ENCODE measurements around the gene DGKQ. TPM values are rescaled to one million over a fixed set of nuclear protein-coding genes. Genes with fewer than 3 reads are reported as not detected.

Gene DGKQ
- total and polyA plus RNA-seq, 2 of the 8 experiments (the other 6 are each of a cell fraction or from before 2014, with no cell fraction given): 7.3 to 9.7 TPM

DNA sequence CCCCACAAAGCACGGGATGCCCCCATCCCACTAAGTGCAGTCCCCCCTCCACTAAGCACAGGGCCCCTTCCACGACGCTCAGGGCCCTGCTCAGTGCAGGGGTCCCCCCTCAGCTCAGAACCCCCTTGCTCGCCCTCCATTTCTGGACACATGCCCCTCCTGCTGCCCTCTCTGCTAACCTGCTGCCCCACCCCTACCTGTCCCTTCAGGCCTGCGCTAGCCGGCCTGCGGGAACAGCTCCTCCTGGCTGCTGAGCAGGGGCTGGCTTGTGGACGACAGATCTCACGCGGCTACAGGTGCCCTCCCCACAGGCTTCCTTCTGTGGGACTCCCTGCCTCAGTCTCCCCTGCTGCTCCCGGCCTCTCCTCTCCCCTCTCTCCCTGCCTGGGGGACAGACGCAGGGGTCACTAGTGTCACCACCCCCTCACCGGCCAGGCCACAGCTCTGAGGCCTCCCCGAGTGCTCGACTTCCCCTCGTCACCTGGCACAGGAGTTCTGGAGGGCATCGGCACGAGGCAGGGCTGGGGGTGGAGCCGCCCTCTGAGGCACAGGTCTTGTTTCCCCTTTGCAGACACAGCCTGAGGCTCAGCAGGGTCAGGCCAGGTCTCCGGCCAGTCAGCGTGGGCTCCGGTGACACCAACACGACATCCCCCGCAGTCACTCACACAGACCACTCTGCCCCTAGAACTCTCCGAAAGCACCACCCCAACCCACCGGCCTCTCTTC is 62.8 kb downstream of the DGKQ start (continued):
- TF ChIP-seq TEAD4 (IDR thresholded peaks at IDR 0.05; ENCODE audit: low read depth, low read length): no peak
- TF ChIP-seq TBP (IDR thresholded peaks at IDR 0.05; ENCODE audit: low read depth, low read length): no peak
- TF ChIP-seq CHD2 (IDR thresholded peaks at IDR 0.05; ENCODE audit: low read length): no peak
- no peak for TF ChIP-seq BACH1 (IDR thresholded peaks at IDR 0.05; ENCODE audit: low read length)
- TF ChIP-seq KDM1A (IDR thresholded peaks at IDR 0.05; ENCODE audit: borderline replicate concordance, low read length): no peak
- no peak for TF ChIP-seq HDAC6 (IDR thresholded peaks at IDR 0.05; ENCODE audit: low read depth, low read length)
- no peak for TF ChIP-seq CTBP2 (IDR thresholded peaks at IDR 0.05; ENCODE audit: borderline replicate concordance, insufficient read depth, insufficient read length, low read length)
- TF ChIP-seq SUZ12 (IDR thresholded peaks at IDR 0.05; ENCODE audit: low read length): no peak

Data from H1 (cell line).